ENCODE data around the gene VCL.
"Not testable (repeated sequence)": the region's sequence is repeated elsewhere in the genome, so short reads cannot be mapped to it uniquely, and the experiment has no call there.

VCL gene

DNA sequence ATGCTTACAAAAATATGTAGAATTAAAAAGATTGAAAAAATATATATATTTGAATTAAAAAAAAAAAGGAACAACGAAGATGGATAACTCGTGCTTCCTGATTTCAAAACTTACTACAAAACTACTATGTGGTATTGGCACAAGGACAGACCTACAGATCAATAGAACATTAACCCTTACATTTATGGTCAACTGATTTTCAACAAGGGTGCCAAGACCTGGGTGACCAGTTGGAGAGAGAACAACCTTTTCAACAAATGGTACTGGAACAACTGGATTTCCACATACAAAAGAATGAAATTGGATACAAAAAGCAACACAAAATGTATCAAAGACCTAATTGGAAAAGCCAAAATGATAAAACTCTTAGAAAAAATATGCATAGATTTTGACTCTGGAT lies 142.6 kb downstream of the VCL start:
- Histone ChIP-seq H3K36me3 (ENCODE audit: low read depth) (peaks cover 42% of the 10 kb centered on the region), H3K4me1 (ENCODE audit: insufficient read depth, poor library complexity, severe bottlenecking) (peaks cover 7% of the 10 kb centered on the region), H3K9me3 (ENCODE audit: severe bottlenecking) (no peaks in the 10 kb centered on the region), H3K27me3 (ENCODE audit: insufficient read depth, poor library complexity, severe bottlenecking) (no peaks in the 10 kb centered on the region), H3K27ac (ENCODE audit: poor library complexity, severe bottlenecking) (no peak overlapping the region), H3K4me3 (ENCODE audit: severe bottlenecking) (no peak overlapping the region)
- DNase-seq (ENCODE audit: low spot score) (no peak), ATAC-seq (ENCODE audit: low read depth) (no peak)
- TF ChIP-seq, protein P1, sequence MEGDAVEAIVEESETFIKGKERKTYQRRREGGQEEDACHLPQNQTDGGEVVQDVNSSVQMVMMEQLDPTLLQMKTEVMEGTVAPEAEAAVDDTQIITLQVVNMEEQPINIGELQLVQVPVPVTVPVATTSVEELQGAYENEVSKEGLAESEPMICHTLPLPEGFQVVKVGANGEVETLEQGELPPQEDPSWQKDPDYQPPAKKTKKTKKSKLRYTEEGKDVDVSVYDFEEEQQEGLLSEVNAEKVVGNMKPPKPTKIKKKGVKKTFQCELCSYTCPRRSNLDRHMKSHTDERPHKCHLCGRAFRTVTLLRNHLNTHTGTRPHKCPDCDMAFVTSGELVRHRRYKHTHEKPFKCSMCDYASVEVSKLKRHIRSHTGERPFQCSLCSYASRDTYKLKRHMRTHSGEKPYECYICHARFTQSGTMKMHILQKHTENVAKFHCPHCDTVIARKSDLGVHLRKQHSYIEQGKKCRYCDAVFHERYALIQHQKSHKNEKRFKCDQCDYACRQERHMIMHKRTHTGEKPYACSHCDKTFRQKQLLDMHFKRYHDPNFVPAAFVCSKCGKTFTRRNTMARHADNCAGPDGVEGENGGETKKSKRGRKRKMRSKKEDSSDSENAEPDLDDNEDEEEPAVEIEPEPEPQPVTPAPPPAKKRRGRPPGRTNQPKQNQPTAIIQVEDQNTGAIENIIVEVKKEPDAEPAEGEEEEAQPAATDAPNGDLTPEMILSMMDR (IDR thresholded peaks at IDR 0.05; ENCODE audit: poor library complexity, severe bottlenecking), result no peak

DNA sequence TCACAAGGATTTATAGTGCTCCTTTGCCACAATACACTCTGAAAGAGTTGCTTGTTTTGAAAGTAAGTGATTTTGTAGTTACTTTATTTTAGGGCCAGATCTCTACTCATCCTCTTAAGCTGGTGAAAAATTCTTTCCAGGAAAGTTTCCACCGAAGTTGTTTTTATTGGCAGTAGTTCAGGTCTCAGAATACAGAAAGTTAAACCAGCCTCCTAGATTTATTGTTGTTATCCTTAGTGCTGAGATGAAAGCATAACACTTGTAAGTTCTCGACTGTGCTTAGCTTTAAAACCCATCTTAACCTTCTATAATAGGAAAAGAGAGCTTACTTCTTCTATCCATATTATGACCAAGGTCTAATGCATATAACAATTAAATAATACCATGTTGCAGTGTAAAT lies 147.2 kb downstream of the VCL start:
- TF ChIP-seq, protein P1 (IDR thresholded peaks at IDR 0.05; ENCODE audit: poor library complexity, severe bottlenecking), result no peak
- no peak for ATAC-seq (ENCODE audit: low read depth)
- H3K9me3 ChIP-seq (ENCODE audit: severe bottlenecking), result no peaks in the 10 kb centered on the region
- H3K27me3 ChIP-seq (ENCODE audit: insufficient read depth, poor library complexity, severe bottlenecking), result no peaks in the 10 kb centered on the region
- H3K27ac ChIP-seq (ENCODE audit: poor library complexity, severe bottlenecking), result no peak overlapping the region
- H3K4me1 ChIP-seq (ENCODE audit: insufficient read depth, poor library complexity, severe bottlenecking), result peaks cover 12% of the 10 kb centered on the region
- no peak for DNase-seq (ENCODE audit: low spot score)
- peaks cover 27% of the 10 kb centered on the region for H3K36me3 ChIP-seq (ENCODE audit: low read depth)
- no peak overlapping the region for H3K4me3 ChIP-seq (ENCODE audit: severe bottlenecking)

DNA sequence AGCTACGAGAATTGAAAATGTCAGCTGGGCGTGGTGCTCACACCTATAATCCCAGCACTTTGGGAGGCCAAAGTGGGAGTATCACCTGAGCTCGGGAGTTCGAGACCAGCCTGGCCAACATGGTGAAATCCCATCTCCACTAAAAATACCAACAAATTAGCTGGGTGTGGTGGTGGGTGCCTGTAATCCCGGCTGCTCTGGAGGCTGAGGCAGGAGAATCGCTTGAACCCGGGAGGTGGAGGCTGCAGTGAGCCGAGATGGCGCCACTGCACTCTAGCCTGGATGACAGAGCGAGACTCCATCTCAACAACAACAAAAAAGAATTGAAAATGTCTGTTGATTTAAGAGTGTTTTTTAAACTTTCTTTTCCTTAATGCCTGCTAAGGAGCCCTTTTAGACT lies 149.1 kb downstream of the VCL start:
- peaks cover 12% of the 10 kb centered on the region for H3K4me1 ChIP-seq (ENCODE audit: insufficient read depth, poor library complexity, severe bottlenecking)
- H3K27ac ChIP-seq (ENCODE audit: poor library complexity, severe bottlenecking); DNase-seq (ENCODE audit: low spot score); ATAC-seq (ENCODE audit: low read depth); H3K9me3 ChIP-seq (ENCODE audit: severe bottlenecking); H3K27me3 ChIP-seq (ENCODE audit: insufficient read depth, poor library complexity, severe bottlenecking); H3K4me3 ChIP-seq (ENCODE audit: severe bottlenecking): not testable (repeated sequence)
- peaks cover 27% of the 10 kb centered on the region for H3K36me3 ChIP-seq (ENCODE audit: low read depth)

DNA sequence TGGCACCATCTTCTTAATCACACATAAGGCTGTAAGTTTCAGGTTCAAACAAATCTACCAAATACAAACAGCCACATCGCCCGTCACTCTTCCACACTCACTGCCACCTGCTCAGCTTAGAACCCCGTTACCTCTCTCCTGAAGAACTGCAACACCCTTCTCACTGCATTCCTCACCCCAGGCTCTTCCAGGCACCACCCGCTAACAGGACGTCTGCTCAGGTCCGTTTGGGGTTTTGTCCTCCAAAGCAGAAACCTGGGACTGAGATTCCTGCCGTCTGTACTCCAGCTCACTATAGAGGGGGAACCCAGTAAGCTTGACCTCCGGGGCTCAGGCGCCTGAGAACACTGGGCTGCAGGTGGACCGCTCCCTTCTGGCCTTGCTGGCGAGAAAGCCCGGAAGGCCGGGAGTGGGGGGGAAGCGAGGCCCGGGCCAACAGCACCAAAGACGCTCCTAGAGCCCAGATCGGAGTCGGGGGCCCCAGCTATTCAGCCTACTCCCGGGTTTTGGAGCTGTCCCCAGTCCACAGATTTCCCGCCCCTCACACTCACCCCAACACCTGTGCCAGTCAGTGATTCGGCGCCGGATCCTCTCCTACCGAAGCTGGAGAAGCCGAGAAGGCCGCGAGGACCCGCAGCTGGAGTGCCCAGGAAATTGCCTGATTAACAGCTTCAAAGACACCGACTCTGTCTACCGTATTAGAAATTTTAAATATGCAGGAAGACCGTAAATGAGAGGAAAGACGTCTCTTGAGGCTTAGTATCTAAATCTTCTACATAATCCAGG lies 152.5 kb downstream of the VCL start, which contains the start of gene AP3M1:
Gene AP3M1 (minus strand): TSS at position 625 of the 786 bp plus-strand sequence. CDS start 12,449 bp downstream, outside the sequence.
- ATAC-seq (ENCODE audit: low read depth) (peak; percentile 63), DNase-seq (ENCODE audit: low spot score) (peak; percentile 88)
- peak within 1 kb of the TSS; percentile 76 for H3K27ac ChIP-seq (ENCODE audit: poor library complexity, severe bottlenecking)
- peaks cover 23% of the 10 kb centered on the region for H3K4me1 ChIP-seq (ENCODE audit: insufficient read depth, poor library complexity, severe bottlenecking)
- no peaks in the 10 kb centered on the region for H3K27me3 ChIP-seq (ENCODE audit: insufficient read depth, poor library complexity, severe bottlenecking)
- TF ChIP-seq, protein P1 (IDR thresholded peaks at IDR 0.05; ENCODE audit: poor library complexity, severe bottlenecking), result no peak
- peaks cover 21% of the 10 kb centered on the region for H3K36me3 ChIP-seq (ENCODE audit: low read depth)
- no peaks in the 10 kb centered on the region for H3K9me3 ChIP-seq (ENCODE audit: severe bottlenecking)
- H3K4me3 ChIP-seq (ENCODE audit: severe bottlenecking), result peak within 1 kb of the TSS; percentile 90

DNA sequence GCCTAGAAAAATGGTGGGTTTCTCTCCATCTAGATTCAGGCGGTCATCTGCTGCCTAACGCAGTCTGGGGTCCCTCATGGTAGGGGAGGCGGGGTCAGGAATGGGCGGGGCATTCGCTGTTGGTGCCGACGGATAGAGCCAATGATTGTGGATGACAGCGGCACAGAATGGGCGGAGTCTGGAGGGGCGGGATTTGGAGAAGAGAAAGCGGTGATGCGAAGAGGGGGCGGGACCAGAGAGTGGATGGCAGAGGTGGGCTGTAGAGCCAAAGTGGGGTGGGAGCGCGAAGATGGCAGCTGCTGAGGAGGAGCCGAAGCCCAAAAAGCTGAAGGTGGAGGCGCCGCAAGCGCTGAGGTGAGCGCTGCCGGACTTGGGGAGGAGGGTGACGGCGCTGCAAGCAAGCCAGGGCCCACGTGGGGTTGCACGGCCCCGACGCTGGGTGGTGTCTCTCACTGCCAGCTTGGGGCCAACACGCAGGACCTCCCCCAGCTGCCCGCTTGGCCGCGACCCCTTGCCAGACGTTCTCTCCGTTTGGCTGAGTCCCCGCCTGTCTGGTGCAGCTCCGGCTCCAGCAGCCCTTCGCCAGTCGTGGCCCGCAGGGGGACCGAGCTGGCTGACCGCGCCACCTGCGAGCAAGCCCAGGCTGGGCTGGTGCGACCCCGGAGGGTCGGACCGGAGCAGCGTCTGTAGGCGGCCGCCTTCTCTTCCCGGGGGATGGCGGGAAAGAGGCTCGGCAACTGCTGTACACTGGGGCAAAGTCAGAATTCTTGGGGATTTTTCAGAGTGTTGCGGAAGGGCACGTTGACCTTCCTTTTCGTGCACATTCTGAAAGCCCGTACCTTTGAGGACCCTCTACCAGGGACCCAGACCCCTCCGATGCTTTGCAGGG lies 153.3 kb downstream of the VCL start, which contains the start of gene ADK:
Gene ADK (plus strand): TSS at position 232 of the 889 bp plus-strand sequence. CDS start 58 bp downstream, at position 290.
- Histone ChIP-seq H3K9me3 (ENCODE audit: severe bottlenecking) (no peaks in the 10 kb centered on the region), H3K4me1 (ENCODE audit: insufficient read depth, poor library complexity, severe bottlenecking) (peaks cover 16% of the 10 kb centered on the region), H3K4me3 (ENCODE audit: severe bottlenecking) (peak within 1 kb of the TSS; percentile 90), H3K36me3 (ENCODE audit: low read depth) (peaks cover 13% of the 10 kb centered on the region), H3K27ac (ENCODE audit: poor library complexity, severe bottlenecking) (peak within 1 kb of the TSS; percentile 76), H3K27me3 (ENCODE audit: insufficient read depth, poor library complexity, severe bottlenecking) (no peaks in the 10 kb centered on the region)
- TF ChIP-seq, protein P1 (IDR thresholded peaks at IDR 0.05; ENCODE audit: poor library complexity, severe bottlenecking), result peak; percentile 32
- ATAC-seq (ENCODE audit: low read depth) (peak; percentile 79), DNase-seq (ENCODE audit: low spot score) (peak; percentile 98)
